ENCODE measurements around the gene MYH9.
"Not testable (repeated sequence)": the region's sequence is repeated elsewhere in the genome, so short reads cannot be mapped to it uniquely, and the experiment has no call there.

MYH9 gene

GRCh38 chr22:36271231-36271630 lies 116.5 kb downstream of the MYH9 start:
- DNase-seq (ENCODE audit: low read depth in 3 of 3), result not testable (repeated sequence)

GRCh38 chr22:36267896-36268485 lies 119.8 kb downstream of the MYH9 start:
- no peak for DNase-seq (ENCODE audit: low read depth in 3 of 3)

GRCh38 chr22:36267058-36267457 lies 120.7 kb downstream of the MYH9 start:
- DNase-seq (ENCODE audit: low read depth in 3 of 3), result no peak

- not testable (repeated sequence) for DNase-seq (ENCODE audit: low read depth in 3 of 3)
These were observed 123.7 kb downstream of the MYH9 start for GRCh38 chr22:36263886-36264664.

- DNase-seq (ENCODE audit: low read depth in 3 of 3), result not testable (repeated sequence)
These were observed 124.5 kb downstream of the MYH9 start for GRCh38 chr22:36263216-36263673.

GRCh38 chr22:36262307-36262706 lies 125.5 kb downstream of the MYH9 start:
- DNase-seq (ENCODE audit: low read depth in 3 of 3), result not testable (repeated sequence)

GRCh38 chr22:36261675-36262074 lies 126.1 kb downstream of the MYH9 start:
- not testable (repeated sequence) for DNase-seq (ENCODE audit: low read depth in 3 of 3)

- no peak for DNase-seq (ENCODE audit: low read depth in 3 of 3)
These were observed 128.0 kb downstream of the MYH9 start for GRCh38 chr22:36259615-36260300.

- no peak for DNase-seq (ENCODE audit: low read depth in 3 of 3)
These were observed 128.8 kb downstream of the MYH9 start for GRCh38 chr22:36258701-36259614.

- no peak for DNase-seq (ENCODE audit: low read depth in 3 of 3)
These were observed 129.7 kb downstream of the MYH9 start for GRCh38 chr22:36257948-36258670.

- DNase-seq (ENCODE audit: low read depth in 3 of 3), result no peak
These were observed 130.5 kb downstream of the MYH9 start for GRCh38 chr22:36257308-36257707.

- no peak for DNase-seq (ENCODE audit: low read depth in 3 of 3)
These were observed 131.3 kb downstream of the MYH9 start for GRCh38 chr22:36256478-36256877.

GRCh38 chr22:36255572-36255971 lies 132.2 kb downstream of the MYH9 start:
- DNase-seq (ENCODE audit: low read depth in 3 of 3), result not testable (repeated sequence)

- peak in 2 of 3 experiments; percentile 43 to 48 for DNase-seq (ENCODE audit: low read depth in 3 of 3)
These were observed 134.0 kb downstream of the MYH9 start for GRCh38 chr22:36253523-36254490.

- DNase-seq (ENCODE audit: low read depth in 3 of 3), result peak in 2 of 3 experiments; percentile 33 to 40
These were observed 134.8 kb downstream of the MYH9 start, which contains the start of gene APOL1 for GRCh38 chr22:36252754-36253522. TSS of gene APOL1 (plus strand) at chr22:36253133. CDS start at chr22:36254956, 1,823 bp downstream.

- not testable (repeated sequence) for DNase-seq (ENCODE audit: low read depth in 3 of 3)
These were observed 135.7 kb downstream of the MYH9 start for GRCh38 chr22:36251979-36252608.

- DNase-seq (ENCODE audit: low read depth in 3 of 3), result not testable (repeated sequence)
These were observed 137.3 kb downstream of the MYH9 start for GRCh38 chr22:36250292-36250960.

- no peak for DNase-seq (ENCODE audit: low read depth in 3 of 3)
These were observed 138.6 kb downstream of the MYH9 start for GRCh38 chr22:36249160-36249559.
